ENCODE measurements around the gene TNFRSF8. TPM values are rescaled to one million over a fixed set of nuclear protein-coding genes. Genes with fewer than 3 reads are reported as not detected.

TNFRSF8 gene
- total RNA-seq, 2 donors from 2014 or later, result 16.3 to 77.3 TPM

DNA sequence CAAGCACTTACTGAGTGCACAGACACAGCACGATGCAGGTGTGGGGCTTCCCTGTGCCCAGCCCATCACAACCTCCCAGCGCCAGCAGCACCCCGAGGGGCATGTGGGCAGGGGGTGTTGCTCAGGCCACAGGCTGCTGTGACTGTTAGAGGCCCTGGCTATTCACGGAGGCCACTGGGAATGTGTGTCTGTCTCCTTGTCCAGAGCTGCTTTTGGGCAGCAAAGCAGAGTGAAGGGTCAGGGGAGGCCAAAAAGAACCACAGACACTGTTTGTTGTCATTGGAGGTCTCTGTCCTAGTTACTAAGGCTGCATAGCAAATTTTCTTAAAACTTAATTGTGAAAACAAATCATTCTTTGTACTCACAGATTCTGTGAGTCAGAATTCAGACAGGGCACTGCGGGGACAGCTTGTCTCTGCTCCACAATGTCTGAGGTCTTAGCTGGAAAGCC lies 49.6 kb downstream of the TNFRSF8 start:
- Mint-ChIP-seq H3K4me3 (no peak overlapping the region), H3K27me3 (no peaks in the 10 kb centered on the region), H3K27ac (no peak overlapping the region), H3K36me3 (no peaks in the 10 kb centered on the region), H3K4me1 (ENCODE audit: low read depth in 2 of 2) (peaks cover 8% of the 10 kb centered on the region in 2 donors), H3K9me3 (no peaks in the 10 kb centered on the region)
- no peak for ATAC-seq
- no peak for DNase-seq (ENCODE audit: low spot score)

- no peaks in the 10 kb centered on the region for H3K36me3 Mint-ChIP-seq
- H3K9me3 Mint-ChIP-seq, result no peaks in the 10 kb centered on the region
- DNase-seq (ENCODE audit: low spot score) (no peak), ATAC-seq (no peak)
- H3K27ac Mint-ChIP-seq, result peak overlapping the region in 1 of 2 donors; percentile 13
- H3K4me1 Mint-ChIP-seq (ENCODE audit: low read depth in 2 of 2), result peaks cover 8% of the 10 kb centered on the region in 2 donors
- H3K4me3 Mint-ChIP-seq, result no peak overlapping the region
- H3K27me3 Mint-ChIP-seq, result no peaks in the 10 kb centered on the region
Observed at GRCh38 chr1:12113433-12114339, 50.6 kb downstream of the TNFRSF8 start.

DNA sequence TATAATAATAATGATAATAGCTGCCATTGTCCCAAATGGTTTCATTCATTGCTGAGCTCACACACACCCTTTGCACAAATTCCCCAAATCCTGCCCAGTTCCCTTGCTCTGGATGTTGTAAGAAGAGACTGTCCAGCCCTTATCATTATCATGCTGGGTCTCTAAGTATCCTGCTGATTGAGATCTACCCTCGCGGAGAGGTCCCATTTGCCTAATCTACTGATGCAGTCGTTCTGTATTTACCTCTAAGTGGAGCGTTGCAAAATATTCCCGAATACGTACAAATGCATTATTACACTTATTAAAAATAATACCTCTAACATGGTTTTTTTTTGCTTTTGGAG lies 51.2 kb downstream of the TNFRSF8 start:
- Mint-ChIP-seq H3K36me3 (no peaks in the 10 kb centered on the region), H3K9me3 (no peaks in the 10 kb centered on the region), H3K27ac (no peak overlapping the region), H3K4me3 (no peak overlapping the region), H3K27me3 (no peaks in the 10 kb centered on the region), H3K4me1 (ENCODE audit: low read depth in 2 of 2) (peaks cover 8 to 10% of the 10 kb centered on the region in 2 donors)
- DNase-seq (ENCODE audit: low spot score), result no peak
- ATAC-seq, result no peak

DNA sequence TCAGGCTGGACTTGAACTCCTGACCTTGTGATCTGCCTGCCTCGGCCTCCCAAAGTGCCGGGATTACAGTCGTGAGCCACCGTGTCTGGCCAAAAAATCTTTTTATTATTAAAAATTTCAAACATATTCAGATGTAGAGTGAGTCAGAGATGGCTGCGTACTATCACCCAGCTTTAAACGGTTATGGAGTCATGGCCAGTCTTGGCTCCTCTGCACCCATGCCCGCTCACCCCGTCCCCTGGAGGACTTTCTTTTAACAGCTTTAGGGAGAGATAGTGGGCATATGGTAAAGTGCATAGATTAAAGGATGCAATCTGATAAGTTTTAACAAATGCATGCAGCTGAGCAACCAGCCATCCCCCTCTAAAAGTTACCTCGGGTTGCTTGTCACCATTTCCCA lies 51.8 kb downstream of the TNFRSF8 start:
- Mint-ChIP-seq H3K27ac (no peak overlapping the region), H3K36me3 (peaks cover 2% of the 10 kb centered on the region), H3K9me3 (no peaks in the 10 kb centered on the region), H3K4me1 (ENCODE audit: low read depth in 2 of 2) (peaks cover 8 to 10% of the 10 kb centered on the region in 2 donors), H3K4me3 (no peak overlapping the region), H3K27me3 (no peaks in the 10 kb centered on the region)
- no peak for DNase-seq (ENCODE audit: low spot score)
- no peak for ATAC-seq

DNA sequence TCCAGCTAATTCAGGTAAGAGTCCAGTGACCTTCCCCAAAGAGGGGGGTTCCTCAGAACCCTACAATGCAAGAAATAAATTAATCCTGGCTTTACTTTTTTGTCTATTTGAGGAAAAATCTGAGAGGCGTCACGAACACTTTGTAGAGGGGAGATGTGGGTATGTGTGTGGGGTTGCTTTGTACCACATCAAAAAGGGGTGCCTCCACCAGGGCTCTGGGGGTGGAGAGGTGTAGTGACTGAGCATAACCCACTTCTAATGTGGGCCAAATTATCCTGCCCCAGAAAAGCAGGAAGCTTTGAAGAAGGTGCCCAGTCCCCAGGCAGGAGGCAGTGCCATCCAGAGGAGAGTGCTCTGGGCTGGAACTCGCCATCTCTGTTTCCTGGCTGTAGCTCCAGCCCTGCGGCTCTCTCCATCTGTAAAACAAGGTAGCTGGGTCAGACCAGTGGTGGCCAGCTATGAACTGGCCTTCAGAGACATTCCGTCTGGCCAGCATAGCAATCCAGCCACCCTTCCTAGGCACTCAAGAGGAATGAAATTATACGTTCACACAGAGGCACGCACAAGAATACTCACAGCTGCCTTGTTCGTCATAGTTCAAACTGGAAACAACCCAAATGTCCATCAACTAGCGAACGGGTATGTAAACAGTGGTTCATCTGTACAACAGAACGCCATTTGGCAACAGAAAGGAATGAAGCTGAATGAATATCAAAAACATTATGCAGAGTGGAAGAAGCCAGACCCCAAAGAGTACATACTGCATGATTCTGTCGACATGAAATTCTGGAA lies 58.3 kb downstream of the TNFRSF8 start:
- DNase-seq (ENCODE audit: low spot score), result no peak
- H3K27ac Mint-ChIP-seq, result no peak overlapping the region
- ATAC-seq, result no peak
- H3K4me3 Mint-ChIP-seq, result no peak overlapping the region
- H3K4me1 Mint-ChIP-seq (ENCODE audit: low read depth in 2 of 2), result peaks cover 13 to 19% of the 10 kb centered on the region in 2 donors
- no peaks in the 10 kb centered on the region for H3K9me3 Mint-ChIP-seq
- no peaks in the 10 kb centered on the region for H3K27me3 Mint-ChIP-seq
- H3K36me3 Mint-ChIP-seq, result peaks cover 7% of the 10 kb centered on the region

- H3K27me3 Mint-ChIP-seq, result no peaks in the 10 kb centered on the region
- ATAC-seq (no peak), DNase-seq (ENCODE audit: low spot score) (no peak)
- no peak overlapping the region for H3K27ac Mint-ChIP-seq
- peaks cover 13 to 21% of the 10 kb centered on the region in 2 donors for H3K4me1 Mint-ChIP-seq (ENCODE audit: low read depth in 2 of 2)
- peaks cover 7% of the 10 kb centered on the region for H3K36me3 Mint-ChIP-seq
- H3K9me3 Mint-ChIP-seq, result no peaks in the 10 kb centered on the region
- H3K4me3 Mint-ChIP-seq, result no peak overlapping the region
Observed at GRCh38 chr1:12123172-12123571, 60.1 kb downstream of the TNFRSF8 start.

GRCh38 chr1:12124693-12125421 lies 61.8 kb downstream of the TNFRSF8 start:
- Mint-ChIP-seq H3K36me3 (peaks cover 6% of the 10 kb centered on the region), H3K4me3 (peak overlapping the region; percentile 49), H3K4me1 (ENCODE audit: low read depth in 2 of 2) (peaks cover 13 to 24% of the 10 kb centered on the region in 2 donors), H3K27ac (peak overlapping the region; percentile 67 to 78), H3K9me3 (no peaks in the 10 kb centered on the region), H3K27me3 (no peaks in the 10 kb centered on the region)
- peak; percentile 71 to 83 for ATAC-seq
- DNase-seq (ENCODE audit: low spot score), result peak; percentile 73

GRCh38 chr1:12125422-12126355 lies 62.6 kb downstream of the TNFRSF8 start:
- ATAC-seq (no peak), DNase-seq (ENCODE audit: low spot score) (no peak)
- H3K4me3 Mint-ChIP-seq, result peak overlapping the region; percentile 49
- H3K36me3 Mint-ChIP-seq, result no peaks in the 10 kb centered on the region
- no peaks in the 10 kb centered on the region for H3K9me3 Mint-ChIP-seq
- peak overlapping the region; percentile 67 to 78 for H3K27ac Mint-ChIP-seq
- H3K27me3 Mint-ChIP-seq, result no peaks in the 10 kb centered on the region
- H3K4me1 Mint-ChIP-seq (ENCODE audit: low read depth in 2 of 2), result peaks cover 17 to 24% of the 10 kb centered on the region in 2 donors

GRCh38 chr1:12126781-12127180 lies 63.7 kb downstream of the TNFRSF8 start:
- H3K27ac Mint-ChIP-seq, result peak overlapping the region; percentile 14 to 78
- ATAC-seq, result no peak
- no peaks in the 10 kb centered on the region for H3K36me3 Mint-ChIP-seq
- H3K4me1 Mint-ChIP-seq (ENCODE audit: low read depth in 2 of 2), result peaks cover 18 to 24% of the 10 kb centered on the region in 2 donors
- H3K4me3 Mint-ChIP-seq, result no peak overlapping the region
- peak; percentile 44 for DNase-seq (ENCODE audit: low spot score)
- no peaks in the 10 kb centered on the region for H3K27me3 Mint-ChIP-seq
- no peaks in the 10 kb centered on the region for H3K9me3 Mint-ChIP-seq

GRCh38 chr1:12127206-12127810 lies 64.2 kb downstream of the TNFRSF8 start:
- DNase-seq (ENCODE audit: low spot score) (peak; percentile 50), ATAC-seq (no peak)
- Mint-ChIP-seq H3K36me3 (no peaks in the 10 kb centered on the region), H3K4me3 (no peak overlapping the region), H3K27me3 (no peaks in the 10 kb centered on the region), H3K27ac (peak overlapping the region; percentile 14 to 78), H3K9me3 (no peaks in the 10 kb centered on the region), H3K4me1 (ENCODE audit: low read depth in 2 of 2) (peaks cover 18 to 29% of the 10 kb centered on the region in 2 donors)

GRCh38 chr1:12128120-12128519 lies 65.0 kb downstream of the TNFRSF8 start:
- Mint-ChIP-seq H3K36me3 (no peaks in the 10 kb centered on the region), H3K4me3 (no peak overlapping the region), H3K27me3 (no peaks in the 10 kb centered on the region), H3K4me1 (ENCODE audit: low read depth in 2 of 2) (peaks cover 22 to 35% of the 10 kb centered on the region in 2 donors), H3K27ac (no peak overlapping the region), H3K9me3 (no peaks in the 10 kb centered on the region)
- DNase-seq (ENCODE audit: low spot score) (peak; percentile 42), ATAC-seq (no peak)

DNA sequence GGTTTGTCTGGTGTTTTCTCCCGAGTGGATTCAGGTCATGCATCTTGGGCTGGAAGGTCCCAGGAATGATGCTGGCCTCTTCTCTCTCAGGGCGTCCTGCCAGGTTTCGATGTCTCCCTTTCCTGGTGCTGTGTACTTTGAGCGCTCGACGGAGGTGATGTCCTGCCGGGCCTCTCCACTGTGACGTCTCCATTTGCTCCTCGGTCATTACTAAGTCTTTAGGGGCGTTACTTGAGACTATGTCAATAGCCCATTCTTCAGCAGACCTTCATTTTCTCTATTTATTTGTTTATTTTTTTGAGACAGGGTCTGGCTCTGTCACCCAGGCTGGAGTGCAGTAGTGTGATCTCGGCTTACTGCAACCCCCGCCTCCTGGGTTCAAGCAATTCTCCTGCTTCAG lies 66.5 kb downstream of the TNFRSF8 start:
- no peaks in the 10 kb centered on the region for H3K9me3 Mint-ChIP-seq
- H3K4me1 Mint-ChIP-seq (ENCODE audit: low read depth in 2 of 2), result peaks cover 28 to 44% of the 10 kb centered on the region in 2 donors
- ATAC-seq (no peak), DNase-seq (ENCODE audit: low spot score) (no peak)
- H3K36me3 Mint-ChIP-seq, result no peaks in the 10 kb centered on the region
- peak overlapping the region; percentile 54 to 81 for H3K27ac Mint-ChIP-seq
- H3K4me3 Mint-ChIP-seq, result no peak overlapping the region
- no peaks in the 10 kb centered on the region for H3K27me3 Mint-ChIP-seq

Measured in natural killer cell treated with Interleukin-12 subunit alpha and Interleukin-12 subunit beta and Interleukin-15 and Interleukin-18, amount 100 ng/mL, for 72 hours (primary cell).